IPS DF 6.9 (cell line): Measurements from ENCODE around the gene FAM170B.

Experiments used
- DNase-seq: peaks from one replicate; pipeline ENCODE4 v3.0.0-alpha.2; 2013; ENCODE audit warnings: low read depth, low spot score
- H3K27ac ChIP-seq: one replicate; pipeline ENCODE4 v1.5.1; 2013; ENCODE audit warnings: low read length, control low read depth
- H3K27me3 ChIP-seq: 2 replicates; pipeline ENCODE4 v1.6.1; 2013; ENCODE audit warnings: mild to moderate bottlenecking, low read length; ENCODE audit not compliant: control insufficient read depth, insufficient read depth
- H3K36me3 ChIP-seq: 2 replicates; pipeline ENCODE4 v1.6.1; 2013; ENCODE audit warnings: low read length; ENCODE audit not compliant: control insufficient read depth, insufficient read depth
- H3K4me1 ChIP-seq: 2 replicates; pipeline ENCODE4 v1.6.1; 2013; ENCODE audit warnings: low read length; ENCODE audit not compliant: control insufficient read depth, insufficient read depth
- H3K4me3 ChIP-seq: 2 replicates; pipeline ENCODE4 v1.5.1; 2013; ENCODE audit warnings: mild to moderate bottlenecking, low read length
- H3K9me3 ChIP-seq: 2 replicates; pipeline ENCODE4 v1.6.1; 2013; ENCODE audit warnings: low read length, inconsistent platforms; ENCODE audit not compliant: control insufficient read depth, insufficient read depth
- WGBS: extraction: QIAGEN DNeasy Blood & Tissue Kit; methylation state at CpG from one replicate; pipeline ENCODE4 v1.1.7; 2013; ENCODE audit warnings: mixed read lengths, missing lambda C conversion rate; ENCODE audit not compliant: insufficient read length, insufficient coverage; 5-methylcytosine and 5-hydroxymethylcytosine counted together

Gene FAM170B

DNA sequence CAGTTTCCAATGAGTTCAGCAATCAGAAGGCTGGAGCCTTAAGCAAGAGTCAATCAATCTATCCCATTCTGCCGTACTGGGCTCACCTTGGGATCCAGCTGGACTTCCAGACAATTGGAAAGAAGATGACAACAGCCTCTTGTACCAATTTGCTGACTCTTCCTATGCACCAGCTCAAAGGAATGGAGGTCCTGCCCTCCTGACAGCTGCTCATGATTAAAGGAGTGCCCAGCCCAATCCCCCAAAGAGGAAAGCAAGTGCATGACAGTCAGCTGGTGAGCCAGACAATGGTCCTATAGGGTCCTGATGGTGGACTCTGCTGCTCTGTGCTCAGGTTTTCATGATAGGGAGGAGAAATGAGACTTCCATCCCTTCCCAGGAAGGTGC, 43.6 kb downstream of the FAM170B start:
- no peak overlapping the region for H3K4me3 ChIP-seq
- no peaks in the 10 kb centered on the region for H3K36me3 ChIP-seq
- WGBS, result no CpG with 5 or more reads among the region's 1 CpG
- no peak for DNase-seq
- H3K9me3 ChIP-seq, result no peaks in the 10 kb centered on the region; the same call in 1 of the 2 replicates
- H3K4me1 ChIP-seq, result no peaks in the 10 kb centered on the region
- H3K27me3 ChIP-seq, result no peaks in the 10 kb centered on the region
- no peak overlapping the region for H3K27ac ChIP-seq

DNA sequence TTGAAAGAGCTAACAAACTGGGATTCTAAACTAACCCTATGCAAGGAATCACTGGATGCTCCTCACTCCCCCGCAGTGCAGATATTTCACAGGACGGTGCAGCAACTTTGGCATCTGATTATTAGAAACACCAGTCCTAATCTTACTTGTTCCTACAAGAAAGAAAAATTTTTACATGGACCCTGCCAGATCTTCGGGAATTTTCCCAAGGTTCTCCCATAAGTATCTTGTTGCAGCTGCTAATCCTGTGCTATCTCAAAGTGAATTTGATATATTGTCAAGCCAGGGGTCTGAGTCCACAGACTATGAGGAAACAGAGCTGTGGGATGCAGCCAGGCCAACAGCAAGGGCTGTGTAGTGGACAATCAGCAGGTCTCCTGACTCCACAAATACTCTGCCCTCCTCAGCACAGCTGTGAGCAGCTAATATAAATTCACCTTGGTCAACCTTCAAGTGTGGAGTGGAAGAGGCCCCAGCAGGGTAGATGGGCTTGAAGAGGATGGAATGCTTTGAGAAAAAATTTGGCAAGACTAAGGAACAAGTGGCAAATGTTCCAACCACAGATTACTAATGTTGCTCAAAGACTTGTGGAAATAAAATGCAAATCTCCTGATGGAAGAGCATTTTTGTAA, 44.1 kb downstream of the FAM170B start:
- Histone ChIP-seq H3K4me1 (no peaks in the 10 kb centered on the region), H3K27me3 (no peaks in the 10 kb centered on the region), H3K9me3 (no peaks in the 10 kb centered on the region; the same call in 1 of the 2 replicates), H3K4me3 (no peak overlapping the region), H3K36me3 (no peaks in the 10 kb centered on the region), H3K27ac (no peak overlapping the region)
- no CpG with 5 or more reads among the region's 3 CpGs for WGBS
- no peak for DNase-seq

DNA sequence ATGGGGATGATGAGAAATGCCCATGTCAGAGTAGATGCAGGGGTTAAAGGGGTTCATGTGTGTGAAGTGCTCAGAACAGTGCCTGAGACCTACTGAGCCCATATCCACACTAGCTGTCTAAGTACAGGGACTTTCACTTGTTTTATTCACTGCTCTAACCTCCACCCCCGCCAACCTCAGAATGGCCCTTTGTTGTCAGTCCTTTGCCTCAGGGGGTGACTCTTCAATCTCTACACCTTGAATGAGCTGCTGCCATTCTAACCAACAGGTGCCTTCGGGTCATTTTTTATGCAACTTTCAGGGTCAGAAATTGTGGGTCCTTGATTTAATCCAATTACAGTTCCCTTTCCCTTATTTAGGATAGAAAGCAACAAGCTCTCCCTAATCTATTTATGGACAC, 44.7 kb downstream of the FAM170B start:
- Histone ChIP-seq H3K36me3 (no peaks in the 10 kb centered on the region), H3K27me3 (no peaks in the 10 kb centered on the region), H3K9me3 (no peaks in the 10 kb centered on the region; the same call in 1 of the 2 replicates), H3K4me3 (no peak overlapping the region), H3K27ac (no peak overlapping the region), H3K4me1 (no peaks in the 10 kb centered on the region)
- WGBS, result no CpG with 5 or more reads among the region's 2 CpGs
- DNase-seq, result no peak

DNA sequence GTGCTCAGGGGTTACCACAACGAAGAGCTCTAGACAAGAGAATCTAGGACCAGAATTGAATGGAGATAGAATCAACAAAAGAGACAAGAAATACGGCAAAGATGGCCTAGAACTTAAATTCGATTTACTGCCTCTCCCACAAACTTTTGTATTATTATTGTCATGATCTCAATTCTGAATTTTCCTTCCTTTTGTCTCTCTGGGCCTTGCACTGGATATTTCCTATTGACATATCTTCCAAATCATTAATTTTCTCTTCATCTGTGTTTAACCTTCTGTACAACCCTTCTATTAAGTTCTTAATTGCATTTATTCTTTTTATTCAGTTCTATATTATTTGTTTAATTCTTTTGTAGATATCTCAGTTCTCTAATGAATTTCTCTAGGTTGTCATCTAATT, 46.9 kb downstream of the FAM170B start:
- Histone ChIP-seq H3K27ac (no peak overlapping the region), H3K4me1 (no peaks in the 10 kb centered on the region), H3K27me3 (no peaks in the 10 kb centered on the region), H3K9me3 (no peaks in the 10 kb centered on the region; the same call in 1 of the 2 replicates), H3K4me3 (no peak overlapping the region), H3K36me3 (no peaks in the 10 kb centered on the region)
- whole genome bisulfite sequencing, result no CpG with 5 or more reads among the region's 3 CpGs
- DNase-seq, result no peak

DNA sequence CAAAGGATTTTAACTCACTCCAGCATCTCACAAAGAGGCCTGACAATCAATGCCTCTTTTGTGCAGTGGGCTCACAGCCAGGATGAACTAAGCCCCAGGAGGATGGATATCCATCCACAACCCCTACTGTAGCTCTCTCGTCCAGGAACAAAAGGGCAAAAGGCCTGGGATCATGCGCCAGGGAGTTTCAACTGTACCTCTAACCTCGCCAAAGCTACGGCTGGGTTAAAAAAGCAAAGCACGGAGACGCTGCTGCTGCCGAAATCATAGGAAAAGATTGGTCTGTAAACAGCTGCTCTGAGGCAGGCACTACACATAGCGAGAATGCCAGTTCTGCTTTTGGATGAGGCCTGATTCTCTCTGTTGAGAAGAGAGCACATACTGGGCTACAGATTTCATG, 50.6 kb downstream of the FAM170B start:
- peaks cover 4% of the 10 kb centered on the region; the same call in 1 of the 2 replicates for H3K4me1 ChIP-seq
- H3K4me3 ChIP-seq, result no peak overlapping the region
- no peaks in the 10 kb centered on the region; the same call in 1 of the 2 replicates for H3K9me3 ChIP-seq
- H3K27ac ChIP-seq, result no peak overlapping the region
- DNase-seq, result no peak
- WGBS, result no CpG with 5 or more reads among the region's 8 CpGs
- no peaks in the 10 kb centered on the region for H3K36me3 ChIP-seq
- H3K27me3 ChIP-seq, result no peaks in the 10 kb centered on the region

DNA sequence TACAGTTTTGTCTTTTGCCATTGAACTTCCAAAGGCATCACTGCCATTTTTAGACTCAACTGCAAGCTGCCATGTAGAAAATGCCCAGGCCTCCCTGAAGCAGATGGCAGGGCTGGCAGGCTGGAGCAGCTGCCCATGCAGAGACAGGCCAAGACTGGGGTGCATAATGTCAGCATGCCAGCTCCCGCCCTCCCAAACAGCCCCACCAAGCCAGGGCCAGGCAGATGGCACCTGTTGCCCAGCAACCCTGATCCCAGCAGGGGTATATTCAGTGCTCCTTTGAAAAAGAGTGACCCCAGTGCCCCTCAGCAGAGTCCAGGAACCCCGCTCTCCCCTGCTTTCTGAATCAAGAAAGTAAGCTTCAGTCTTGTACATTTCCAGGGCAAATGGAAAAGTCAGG, 51.1 kb downstream of the FAM170B start:
- H3K36me3 ChIP-seq, result no peaks in the 10 kb centered on the region
- H3K4me1 ChIP-seq, result peaks cover 4% of the 10 kb centered on the region; the same call in 1 of the 2 replicates
- H3K9me3 ChIP-seq, result no peaks in the 10 kb centered on the region; the same call in 1 of the 2 replicates
- no peak overlapping the region for H3K27ac ChIP-seq
- no peak for DNase-seq
- no peaks in the 10 kb centered on the region for H3K27me3 ChIP-seq
- H3K4me3 ChIP-seq, result no peak overlapping the region
- no CpG with 5 or more reads among the region's 2 CpGs for WGBS

DNA sequence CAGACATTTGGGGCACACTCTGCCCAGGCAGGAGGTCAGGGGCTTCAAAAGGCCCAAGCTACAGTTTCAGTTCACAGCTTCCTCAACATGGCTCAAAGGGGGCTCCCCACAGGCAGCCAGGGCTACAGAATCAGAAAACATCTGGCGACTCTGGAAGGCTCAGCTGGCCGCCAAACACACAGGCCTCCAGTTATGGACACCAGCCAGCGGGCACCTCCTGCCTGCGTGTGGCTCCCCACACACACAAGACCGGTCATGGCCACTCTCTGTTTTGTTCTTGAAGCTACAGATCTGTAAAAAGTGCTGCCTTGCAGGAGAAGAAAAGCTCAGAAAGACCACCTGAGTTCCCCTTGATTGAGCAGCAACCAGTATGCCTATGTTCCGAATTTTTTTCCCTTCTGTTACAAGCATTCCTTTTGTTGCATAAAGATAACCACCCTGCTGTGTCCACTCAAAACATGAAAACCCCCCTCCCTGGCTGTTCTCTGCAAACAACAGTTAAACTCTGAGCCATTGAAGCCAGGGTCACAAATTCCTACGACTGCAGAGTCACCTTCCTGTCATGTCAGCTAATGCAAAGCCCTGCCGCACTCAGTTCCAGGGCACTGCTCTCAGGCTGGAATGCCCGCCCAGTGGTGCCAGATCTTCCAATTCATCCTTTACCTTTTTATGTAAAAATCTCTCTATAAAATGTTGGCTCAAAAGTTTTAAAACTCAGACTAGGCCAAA, 52.1 kb downstream of the FAM170B start:
- Histone ChIP-seq H3K9me3 (no peaks in the 10 kb centered on the region; the same call in 1 of the 2 replicates), H3K4me3 (no peak overlapping the region), H3K4me1 (peaks cover 4% of the 10 kb centered on the region; the same call in 1 of the 2 replicates), H3K36me3 (no peaks in the 10 kb centered on the region), H3K27me3 (no peaks in the 10 kb centered on the region), H3K27ac (no peak overlapping the region)
- WGBS, result no CpG with 5 or more reads among the region's 9 CpGs
- peak; percentile 22 for DNase-seq
